WI38 (cell line): ENCODE data around the gene JADE1.

Source experiments
- H3K4me3 ChIP-seq: 2 replicates; pipeline ENCODE4 v1.5.1; 2011; ENCODE audit warnings: low read depth, mild to moderate bottlenecking, control low read depth, low read length
- CTCF ChIP-seq: IDR thresholded peaks from 2 replicates; pipeline ENCODE4 v1.5.1; 2012; ENCODE audit warnings: low read depth, mild to moderate bottlenecking, control low read depth, low read length

Gene JADE1

GRCh38 chr4:128809477-128810330, at the start of gene JADE1:
TSS of gene JADE1 (plus strand) at chr4:128809700. CDS start at chr4:128831759, 22,059 bp downstream.
- peak within 1 kb of the TSS; percentile 83 for H3K4me3 ChIP-seq
- TF ChIP-seq CTCF: peak; percentile 43

GRCh38 chr4:128766781-128767180, 42.7 kb upstream of the JADE1 start:
- no peak overlapping the region for H3K4me3 ChIP-seq
- no peak for TF ChIP-seq CTCF

- no peak overlapping the region for H3K4me3 ChIP-seq
- no peak for TF ChIP-seq CTCF
Measured at GRCh38 chr4:128768373-128768996, 41.0 kb upstream of the JADE1 start.

- H3K4me3 ChIP-seq: no peak overlapping the region
Measured at GRCh38 chr4:128769011-128769410, 40.5 kb upstream of the JADE1 start.

GRCh38 chr4:128770807-128771206, 38.7 kb upstream of the JADE1 start:
- TF ChIP-seq CTCF: no peak
- H3K4me3 ChIP-seq: no peak overlapping the region

More at GRCh38 chr4:128769011-128769410, 40.5 kb upstream of the JADE1 start:
- no peak for TF ChIP-seq CTCF

- H3K4me3 ChIP-seq: no peak overlapping the region
- TF ChIP-seq CTCF: no peak
Measured at GRCh38 chr4:128775477-128775876, 34.0 kb upstream of the JADE1 start.

GRCh38 chr4:128775916-128776315, 33.6 kb upstream of the JADE1 start:
- TF ChIP-seq CTCF: no peak
- no peak overlapping the region for H3K4me3 ChIP-seq
